SK-N-SH (cell line): ENCODE results near the gene RHBDF2. TPM values are rescaled to one million over a fixed set of nuclear protein-coding genes. Genes with fewer than 3 reads are reported as not detected.

Source experiments
- CTCF ChIA-PET: fragments of 300-600, 350-600 bp; formaldehyde crosslinking; extraction: SDS; loops from one replicate; lab custom pipeline; 2021; lab: Yijun Ruan, JAX
- POLR2A ChIA-PET: fragments of 350-600 bp; sonication (Branson Sonifier 250); formaldehyde crosslinking; extraction: SDS; loops from one replicate; lab custom pipeline; 2020; ENCODE audit warnings: antibody characterized with exemption, inconsistent platforms; lab: Yijun Ruan, JAX
- DNase-seq: peaks from one replicate; pipeline ENCODE4 v3.0.0; 2012
- H2AFZ ChIP-seq: fragments of 200-600 bp; sonication (generic); 2 replicates; pipeline ENCODE4 v1.8.1; 2016; ENCODE audit warnings: antibody characterized with exemption, mild to moderate bottlenecking, low read depth
- H3F3A ChIP-seq: fragments of 200-600 bp; sonication (generic); replicated peaks from 2 replicates; pipeline ENCODE3; 2016; ENCODE audit warnings: antibody characterized with exemption, mild to moderate bottlenecking; ENCODE audit not compliant: insufficient read depth
- H3K27ac ChIP-seq, 2 experiments: fragments of 200-500 bp in 1 of 2; fragments of 200-600 bp in 1 of 2; sonication (Bioruptor generic) in 1 of 2; sonication (generic), shearing (Covaris generic) in 1 of 2; 2 replicates each; pipeline versions ENCODE4 v1.5.1 to v1.6.1; 2014 to 2016; ENCODE audit warnings: low read depth in 2 of 2, inconsistent platforms in 1 of 2, low read length in 1 of 2, mild to moderate bottlenecking in 1 of 2, mixed read lengths in 1 of 2
- H3K27me3 ChIP-seq: fragments of 200-600 bp; sonication (generic), shearing (Covaris generic); 2 replicates; pipeline ENCODE4 v1.6.1; 2016; ENCODE audit warnings: mixed run types; ENCODE audit not compliant: insufficient read depth
- H3K36me3 ChIP-seq, 2 experiments: fragments of 200-500 bp in 1 of 2; fragments of 200-600 bp in 1 of 2; sonication (Bioruptor generic) in 1 of 2; sonication (generic) in 1 of 2; replicated peaks in 1 of 2; 2 replicates each; pipeline versions ENCODE3 to v1.5.1; 2014 to 2016; ENCODE audit warnings: low read length in 1 of 2, mild to moderate bottlenecking in 1 of 2; ENCODE audit not compliant: insufficient read depth in 2 of 2, control insufficient read depth in 1 of 2
- H3K4me1 ChIP-seq, 2 experiments: fragments of 200-500 bp in 1 of 2; fragments of 200-600 bp in 1 of 2; sonication (Bioruptor generic) in 1 of 2; sonication (generic), shearing (Covaris generic) in 1 of 2; 2 replicates each; pipeline versions ENCODE4 v1.5.1 to v1.6.1; 2014 to 2016; ENCODE audit warnings: low read depth in 1 of 2, low read length in 1 of 2, mixed run types in 1 of 2; ENCODE audit not compliant: insufficient read depth in 2 of 2, control insufficient read depth in 1 of 2
- H3K4me2 ChIP-seq: fragments of 200-600 bp; sonication (generic), shearing (Covaris generic); 2 replicates; pipeline ENCODE4 v1.6.1; 2017; ENCODE audit warnings: mixed run types
- H3K4me3 ChIP-seq, 2 experiments: fragments of 200-500 bp in 1 of 2; fragments of 200-600 bp in 1 of 2; sonication (Bioruptor generic) in 1 of 2; sonication (generic), shearing (Covaris generic) in 1 of 2; 2 replicates each; pipeline versions ENCODE4 v1.5.1 to v1.8.1; 2014 to 2016; ENCODE audit warnings: low read depth in 2 of 2, inconsistent platforms in 1 of 2, low read length in 1 of 2, mild to moderate bottlenecking in 1 of 2, mixed read lengths in 1 of 2, moderate library complexity in 1 of 2
- H3K79me2 ChIP-seq: fragments of 200-600 bp; sonication (generic); 2 replicates; pipeline ENCODE4 v1.8.1; 2017; ENCODE audit warnings: mild to moderate bottlenecking; ENCODE audit not compliant: insufficient read depth
- H3K9ac ChIP-seq: fragments of 200-600 bp; sonication (generic); 2 replicates; pipeline ENCODE4 v1.6.1; 2017; ENCODE audit warnings: mixed run types
- H3K9me2 ChIP-seq: fragments of 200-600 bp; sonication (generic); 2 replicates; pipeline ENCODE4 v1.6.1; 2017; ENCODE audit warnings: mixed run types
- H3K9me3 ChIP-seq: fragments of 200-600 bp; sonication (generic); 2 replicates; pipeline ENCODE4 v1.6.1; 2017; ENCODE audit warnings: mixed run types, mild to moderate bottlenecking, moderate library complexity
- H4K20me1 ChIP-seq: fragments of 200-600 bp; sonication (generic); 2 replicates; pipeline ENCODE4 v1.6.1; 2017; ENCODE audit warnings: mild to moderate bottlenecking, mixed run types; ENCODE audit not compliant: insufficient read depth
- CHD2 ChIP-seq: fragments of 150-350 bp; IDR thresholded peaks from 2 replicates; pipeline ENCODE4 v1.6.1; 2018; ENCODE audit warnings: low read length; ENCODE audit not compliant: partially characterized antibody
- CTCF ChIP-seq: fragments of 200-600 bp; sonication (generic); IDR thresholded peaks from 2 replicates; pipeline ENCODE4 v1.6.1; 2017; ENCODE audit warnings: antibody characterized with exemption, mild to moderate bottlenecking, moderate library complexity
- ELF1 ChIP-seq: IDR thresholded peaks from 2 replicates; pipeline ENCODE4 v1.4.0; 2012
- EP300 ChIP-seq, 2 experiments: IDR thresholded peaks; 2 replicates each; pipeline versions ENCODE4 v1.4.0 to v1.6.1; 2012; ENCODE audit warnings: borderline replicate concordance in 1 of 2, low read depth in 1 of 2, low read length in 1 of 2
- EZH2phosphoT487 ChIP-seq: fragments of 200-600 bp; sonication (generic); IDR thresholded peaks from 2 replicates; pipeline ENCODE4 v1.6.1; 2017; ENCODE audit warnings: low read depth, mixed run types, mild to moderate bottlenecking, antibody characterized with exemption, moderate library complexity, borderline replicate concordance
- FOSL2 ChIP-seq: IDR thresholded peaks from 2 replicates; pipeline ENCODE4 v1.4.0; 2012; ENCODE audit warnings: low read depth, mild to moderate bottlenecking, moderate library complexity, borderline replicate concordance
- FOXJ3 ChIP-seq: sonication (generic); formaldehyde crosslinking; IDR thresholded peaks from 2 replicates; pipeline ENCODE4 v1.5.1; 2020; ENCODE audit warnings: mild to moderate bottlenecking, missing genetic modification reagents
- FOXM1 ChIP-seq: IDR thresholded peaks from 2 replicates; pipeline ENCODE4 v1.4.0; 2012; ENCODE audit warnings: low read depth, mild to moderate bottlenecking
- GABPA ChIP-seq: IDR thresholded peaks from 2 replicates; pipeline ENCODE4 v1.4.0; 2012; ENCODE audit warnings: low read depth, mild to moderate bottlenecking
- GATA2 ChIP-seq: sonication (generic); formaldehyde crosslinking; IDR thresholded peaks from 2 replicates; pipeline ENCODE4 v1.5.0; 2020; ENCODE audit warnings: mild to moderate bottlenecking, missing genetic modification reagents
- MAX ChIP-seq: IDR thresholded peaks from 2 replicates; pipeline ENCODE4 v1.4.0; 2012; ENCODE audit warnings: low read depth
- MEF2A ChIP-seq: IDR thresholded peaks from 2 replicates; pipeline ENCODE4 v1.4.0; 2012; ENCODE audit warnings: low read depth, borderline replicate concordance
- NRF1 ChIP-seq: IDR thresholded peaks from 2 replicates; pipeline ENCODE4 v1.6.1; 2012; ENCODE audit warnings: low read depth, mild to moderate bottlenecking, low read length
- POLR2AphosphoS5 ChIP-seq: IDR thresholded peaks from 2 replicates; pipeline ENCODE4 v1.6.1; 2012; ENCODE audit warnings: low read depth, low read length
- RAD21 ChIP-seq: IDR thresholded peaks from 2 replicates; pipeline ENCODE4 v1.6.1; 2012; ENCODE audit warnings: mild to moderate bottlenecking, low read length
- RCOR1 ChIP-seq: fragments of 150-350 bp; IDR thresholded peaks from 2 replicates; pipeline ENCODE4 v1.6.1; 2017; ENCODE audit warnings: antibody characterized with exemption, low read length
- SIN3A ChIP-seq: IDR thresholded peaks from 2 replicates; pipeline ENCODE4 v1.6.1; 2012; ENCODE audit warnings: low read depth, mild to moderate bottlenecking, low read length, moderate library complexity, borderline replicate concordance
- TAF1 ChIP-seq: IDR thresholded peaks from 2 replicates; pipeline ENCODE4 v1.6.1; 2012; ENCODE audit warnings: low read depth, mild to moderate bottlenecking, low read length, moderate library complexity, borderline replicate concordance
- TCF12 ChIP-seq: IDR thresholded peaks from 2 replicates; pipeline ENCODE4 v1.4.0; 2012
- TEAD4 ChIP-seq: IDR thresholded peaks from 2 replicates; pipeline ENCODE4 v1.4.0; 2012; ENCODE audit warnings: mild to moderate bottlenecking, borderline replicate concordance; ENCODE audit not compliant: insufficient read depth
- WGBS: methylation state at CpG from one replicate; pipeline ENCODE4 v1.1.6; 2017; ENCODE audit warnings: low lambda C conversion rate; 5-methylcytosine and 5-hydroxymethylcytosine counted together
- polyA plus RNA-seq, 3 experiments: library from polyadenylated mRNA; depleted of rRNA; stranded (reverse); fragments of >200 nt; gene quantifications; 2 replicates each; pipeline ENCODE4 v1.2.3, GENCODE V29; 2012

RHBDF2 gene
- polyA plus RNA-seq, 1 of the 3 experiments (the other 2 are of a cell fraction), result 16.1 TPM

GRCh38 chr17:76521262-76521661 is 20.0 kb upstream of the RHBDF2 start:
- Histone ChIP-seq H3K27me3 (peaks cover 17% of the 10 kb centered on the region; the same call in 1 of the 2 replicates), H3K9me2 (no peaks in the 10 kb centered on the region), H3K79me2 (no peaks in the 10 kb centered on the region), H3K4me2 (no peak overlapping the region), H3K4me1 (peaks cover 0 to 14% of the 10 kb centered on the region in 2 experiments; a peak in 1 of 4 replicates), H3F3A (peaks cover 12% of the 10 kb centered on the region), H3K9ac (no peak overlapping the region), H3K9me3 (no peaks in the 10 kb centered on the region), H3K36me3 (no peaks in the 10 kb centered on the region), H3K27ac (no peak overlapping the region), H2AFZ (no peak overlapping the region), H3K4me3 (no peak overlapping the region), H4K20me1 (no peaks in the 10 kb centered on the region)
- WGBS, result 87% methylated on average over 7 of the region's 7 CpGs
- POLR2A ChIA-PET, result interaction anchor here (0.9 to 3.4 kb wide), 2 partner anchors 24 to 160 kb away, joined by 3 to 26 read pairs; no protein-coding TSS in a partner anchor
- DNase-seq, result no peak
- TF ChIP-seq EP300 (IDR thresholded peaks at IDR 0.05; ENCODE audit: borderline replicate concordance in 1 of 2, low read depth in 1 of 2, low read length in 1 of 2), result no peak
- CTCF ChIA-PET, result interaction anchor here (0.9 to 22.2 kb wide), 16 partner anchors 8 to 194 kb away, joined by 3 to 679 read pairs (median 14); partner anchors contain the start of genes AANAT, CYGB, PRCD and ST6GALNAC2

- Histone ChIP-seq H3K9me2 (no peaks in the 10 kb centered on the region), H3K4me2 (no peak overlapping the region), H3K79me2 (no peaks in the 10 kb centered on the region), H3K27ac (no peak overlapping the region), H4K20me1 (no peaks in the 10 kb centered on the region), H3K9me3 (no peaks in the 10 kb centered on the region), H2AFZ (no peak overlapping the region), H3K36me3 (no peaks in the 10 kb centered on the region), H3F3A (no peaks in the 10 kb centered on the region), H3K27me3 (peaks cover 17% of the 10 kb centered on the region; the same call in 1 of the 2 replicates), H3K4me1 (peaks cover 0 to 5% of the 10 kb centered on the region in 2 experiments; a peak in 1 of 4 replicates), H3K4me3 (no peak overlapping the region), H3K9ac (no peak overlapping the region)
- ChIA-PET CTCF (interaction anchor here (0.6 to 22.2 kb wide), 13 partner anchors 9 to 164 kb away, joined by 3 to 679 read pairs (median 13); partner anchors contain the start of genes AANAT, CYGB, PRCD and UBE2O), POLR2A (interaction anchor here (3.4 kb wide), 1 partner anchor 26 kb away, joined by 26 read pairs; no protein-coding TSS in a partner anchor)
- TF ChIP-seq FOSL2 (no peak), ELF1 (no peak), GABPA (no peak), RAD21 (no peak), TCF12 (no peak), MEF2A (no peak), FOXJ3 (CRISPR knock-in tag) (no peak), GATA2 (CRISPR knock-in tag) (no peak), NRF1 (no peak), FOXM1 (no peak)
- WGBS, result 77% methylated on average over 15 of the region's 15 CpGs
- no peak for DNase-seq
Measured at GRCh38 chr17:76519048-76519966, 18.1 kb upstream of the RHBDF2 start.

- Histone ChIP-seq H3K4me3 (no peak overlapping the region), H3K4me2 (no peak overlapping the region), H3K27me3 (peaks cover 26% of the 10 kb centered on the region; the same call in 1 of the 2 replicates), H4K20me1 (no peaks in the 10 kb centered on the region), H3K27ac (no peak overlapping the region), H2AFZ (no peak overlapping the region), H3K4me1 (no peaks in the 10 kb centered on the region), H3K9me3 (no peaks in the 10 kb centered on the region), H3K9ac (no peak overlapping the region), H3K36me3 (no peaks in the 10 kb centered on the region), H3K9me2 (no peaks in the 10 kb centered on the region), H3F3A (no peaks in the 10 kb centered on the region), H3K79me2 (no peaks in the 10 kb centered on the region)
- no peak for TF ChIP-seq CTCF
- no peak for TF ChIP-seq SIN3A
- no peak for TF ChIP-seq TCF12
- TF ChIP-seq CHD2, result no peak
- no peak for TF ChIP-seq TEAD4
- TF ChIP-seq RCOR1, result no peak
- TF ChIP-seq TAF1, result no peak
- no peak for TF ChIP-seq POLR2AphosphoS5
- no peak for TF ChIP-seq MAX
- no peak for TF ChIP-seq ELF1
- TF ChIP-seq RAD21, result no peak
- TF ChIP-seq EZH2phosphoT487, result no peak
- CTCF ChIA-PET, result interaction anchor here (0.9 to 22.2 kb wide), 8 partner anchors 8 to 166 kb away, joined by 3 to 679 read pairs (median 45); partner anchors contain the start of genes CYGB and PRCD
- DNase-seq, result no peak
- 82% methylated on average over 7 of the region's 11 CpGs for WGBS
- POLR2A ChIA-PET, result no interaction called here
Measured at GRCh38 chr17:76517638-76518038, 16.4 kb upstream of the RHBDF2 start.
